Esophagus squamous epithelium (tissue), 5 donors: ENCODE measurements around the gene GLB1L3. TPM values are rescaled to one million over a fixed set of nuclear protein-coding genes. Genes with fewer than 3 reads are reported as not detected.
"Not testable (repeated sequence)": the region's sequence is repeated elsewhere in the genome, so short reads cannot be mapped to it uniquely, and the experiment has no call there.

ENCODE experiments used
- DNase-seq: peaks from one replicate; lab custom pipeline; 2025; lab: John Stamatoyannopoulos, UW
- H3K27ac ChIP-seq, 4 donors: fragments of 200-600 bp; sonication (generic); one replicate each; pipeline ENCODE4 v1.5.1; 2016 to 2019; ENCODE audit warnings: mild to moderate bottlenecking in 1 of 4
- H3K27me3 ChIP-seq, 4 donors: fragments of 200-600 bp; sonication (generic); 1 replicate in 3 of 4; 2 replicates in 1 of 4; pipeline versions ENCODE4 v1.5.1 to v1.6.0; 2017 to 2021; ENCODE audit warnings: antibody characterized with exemption in 1 of 4
- H3K36me3 ChIP-seq, 3 donors: fragments of 200-600 bp; sonication (generic); one replicate each; pipeline ENCODE4 v1.5.1; 2016 to 2019
- H3K4me1 ChIP-seq, 3 donors: fragments of 200-600 bp; sonication (generic); one replicate each; pipeline ENCODE4 v1.5.1; 2017 to 2019
- H3K4me3 ChIP-seq, 4 donors: fragments of 200-600 bp; sonication (generic); 1 replicate in 3 of 4; 2 replicates in 1 of 4; pipeline ENCODE4 v1.5.1; 2016 to 2019; ENCODE audit warnings: mild to moderate bottlenecking in 2 of 4, moderate library complexity in 1 of 4
- H3K9me3 ChIP-seq, 3 donors: fragments of 200-600 bp; sonication (generic); one replicate each; pipeline ENCODE4 v1.5.1; 2016 to 2019
- CTCF ChIP-seq, 6 experiments: fragments of 450-650 bp in 4 of 6; fragments of 200-600 bp in 2 of 6; sonication (generic) in 2 of 6; IDR thresholded peaks; one replicate each; pipeline ENCODE4 v1.5.1; 2016 to 2019; ENCODE audit warnings: antibody characterized with exemption in 6 of 6, mild to moderate bottlenecking in 4 of 6, moderate library complexity in 4 of 6
- POLR2A ChIP-seq, 4 donors: fragments of 450-650 bp; IDR thresholded peaks; one replicate each; pipeline ENCODE4 v1.6.1; 2017; ENCODE audit warnings: antibody characterized with exemption in 4 of 4, mild to moderate bottlenecking in 4 of 4, moderate library complexity in 3 of 4
- WGBS, 2 donors: methylation state at CpG; one replicate each; pipeline ENCODE4 v1.1.5; 2018; 5-methylcytosine and 5-hydroxymethylcytosine counted together
- intact Hi-C: fragments of 100-400 bp; cut with DNase I; formaldehyde crosslinking; loops from one replicate; pipeline ENCODE4 v1.15.0; 2022
- total RNA-seq, 4 donors: library from RNA; depleted of rRNA; stranded (reverse); fragments of >200 nt; gene quantifications; one replicate each; pipeline ENCODE4 v1.1.0, GENCODE V29; 2016
- donor health status: DM: yes; HTN: yes; CAD: no.

Gene GLB1L3
- total RNA-seq, 4 donors from 2014 or later, result under 0.01 TPM; not detected in 3

- 30 to 45% methylated on average over 15 to 32 of the region's 36 CpGs for WGBS, 2 donors
- peaks cover 4 to 88% (median 19%) of the 10 kb centered on the region in 4 donors for H3K27me3 ChIP-seq
Measured at GRCh38 chr11:134277183-134278001, 1.2 kb downstream of the GLB1L3 start.

GRCh38 chr11:134278356-134278755, 2.2 kb downstream of the GLB1L3 start:
- Histone ChIP-seq H3K27me3 (peaks cover 4 to 83% (median 19%) of the 10 kb centered on the region in 4 donors), H3K36me3 (no peaks in the 10 kb centered on the region), H3K4me3 (no peak overlapping the region), H3K4me1 (peaks cover 14 to 31% (median 16%) of the 10 kb centered on the region in 3 donors), H3K9me3 (peaks cover 0 to 4% (median 0%) of the 10 kb centered on the region in 3 donors), H3K27ac (no peak overlapping the region)
- 90 to 93% methylated on average over 1 to 3 of the region's 4 CpGs for WGBS, 2 donors
- no peak for DNase-seq
- no peak for TF ChIP-seq CTCF (IDR thresholded peaks at IDR 0.05)
- intact Hi-C loops, result no loop called here

More at GRCh38 chr11:134277183-134278001, 1.2 kb downstream of the GLB1L3 start:
- Histone ChIP-seq H3K27ac (no peak overlapping the region), H3K9me3 (peaks cover 0 to 4% (median 0%) of the 10 kb centered on the region in 3 donors), H3K4me3 (peak overlapping the region in 2 of 4 donors; percentile 47 to 64), H3K4me1 (peaks cover 14 to 24% (median 16%) of the 10 kb centered on the region in 3 donors), H3K36me3 (no peaks in the 10 kb centered on the region)
- DNase-seq, result no peak
- TF ChIP-seq POLR2A (IDR thresholded peaks at IDR 0.05) (no peak), CTCF (IDR thresholded peaks at IDR 0.05) (no peak)
- intact Hi-C loops, result no loop called here

DNA sequence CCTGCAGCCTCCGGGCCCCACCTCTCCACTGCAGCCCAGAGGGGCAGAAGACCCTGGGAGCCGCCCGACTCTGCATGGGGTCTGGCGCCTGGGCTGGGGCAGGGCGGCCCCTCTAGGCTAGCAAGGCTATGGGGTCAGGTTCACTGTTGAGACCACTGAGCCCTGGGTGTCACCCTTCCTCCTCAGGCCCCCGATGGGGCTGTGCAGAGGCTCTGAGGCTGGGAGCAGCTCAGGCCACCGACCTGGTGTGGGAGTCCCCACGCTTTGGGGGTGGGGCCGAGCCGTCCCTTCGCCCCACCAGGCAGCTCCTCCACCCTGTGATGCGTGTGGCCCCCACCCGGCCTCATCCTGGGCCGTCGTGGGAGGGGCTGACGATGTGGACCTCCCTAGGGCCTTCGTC, 5.5 kb downstream of the GLB1L3 start:
- DNase-seq, result not testable (repeated sequence)

GRCh38 chr11:134282121-134283045, 6.2 kb downstream of the GLB1L3 start:
- DNase-seq, result no peak
- H3K4me3 ChIP-seq, result no peak overlapping the region

More for the DNA sequence above, 5.5 kb downstream of the GLB1L3 start:
- H3K9me3 ChIP-seq, intact Hi-C loops, H3K4me3 ChIP-seq, H3K27ac ChIP-seq, H3K36me3 ChIP-seq: not testable (repeated sequence)
- WGBS, 2 donors, result no CpG with 5 or more reads among the region's 17 CpGs
- Histone ChIP-seq H3K4me1 (peaks cover 3 to 15% (median 5%) of the 10 kb centered on the region in 3 donors), H3K27me3 (peaks cover 0 to 51% (median 6%) of the 10 kb centered on the region in 4 donors)

More at GRCh38 chr11:134282121-134283045, 6.2 kb downstream of the GLB1L3 start:
- intact Hi-C loops, result no loop called here
- Histone ChIP-seq H3K27me3 (peaks cover 0 to 43% (median 3%) of the 10 kb centered on the region in 4 donors), H3K27ac (no peak overlapping the region), H3K4me1 (peaks cover 0 to 8% (median 0%) of the 10 kb centered on the region in 3 donors), H3K9me3 (peaks cover 0 to 4% (median 0%) of the 10 kb centered on the region in 3 donors), H3K36me3 (no peaks in the 10 kb centered on the region)
- WGBS, 2 donors, result 77 to 79% methylated on average over 8 of the region's 22 CpGs
- TF ChIP-seq POLR2A (IDR thresholded peaks at IDR 0.05) (no peak), CTCF (IDR thresholded peaks at IDR 0.05) (no peak)
